H1 (cell line): Measurements from ENCODE around the gene RGS9. TPM values are rescaled to one million over a fixed set of nuclear protein-coding genes. Genes with fewer than 3 reads are reported as not detected.

Experiments
- polyA plus RNA-seq, 7 experiments: library from polyadenylated mRNA; depleted of rRNA in 3 of 7; stranded (reverse) in 5 of 7; unstranded in 2 of 7; fragments of >200 nt in 5 of 7; fragments of 200-250 nt in 2 of 7; gene quantifications; 1 replicate in 5 of 7; 2 replicates in 1 of 7; 4 replicates in 1 of 7; pipeline versions ENCODE4 v1.2.1 to v1.2.3, GENCODE V29; 2011 to 2013; ENCODE audit warnings: missing spikeins in 2 of 7, mixed read lengths in 2 of 7
- total RNA-seq: library from RNA; stranded (reverse); fragmentation: NEBNext Ultra II Directional; extraction: Animal tissue kit (Norgen Biotek cat#: 25700); gene quantifications from 2 replicates; pipeline ENCODE4 v1.2.1, GENCODE V29; 2021
- TF ChIP-seq, protein P1 (sequence below): fragments of 300-600 bp; sonication (generic); IDR thresholded peaks from 2 replicates; pipeline ENCODE4 v1.7.1; 2012; ENCODE audit warnings: low read length, moderate library complexity, mild to moderate bottlenecking, inconsistent platforms; ENCODE audit not compliant: insufficient replicate concordance

RGS9 gene
- total and polyA plus RNA-seq, 2 of the 8 experiments (the other 6 are each of a cell fraction or from before 2014, with no cell fraction given) = 8.9 to 20.5 TPM

DNA sequence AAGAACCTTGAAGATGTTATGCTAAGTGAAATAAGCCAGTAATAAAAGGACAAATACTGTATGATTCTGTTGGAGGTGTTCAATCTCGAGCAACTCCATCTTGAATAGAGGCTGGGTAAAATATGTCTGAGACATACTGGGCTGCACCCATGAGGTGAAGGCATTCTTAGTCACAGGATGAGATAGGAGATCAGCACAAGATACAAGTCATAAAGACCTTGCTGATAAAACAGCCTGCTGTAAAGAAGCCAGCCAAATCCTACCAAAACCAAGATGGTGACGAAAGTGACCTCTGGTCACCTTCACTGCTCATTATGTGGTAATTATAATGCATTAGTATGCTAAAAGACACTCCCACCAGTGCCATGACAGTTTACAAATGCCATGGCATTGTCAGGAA, 98.1 kb downstream of the RGS9 start (continued):
- TF ChIP-seq, protein P1, sequence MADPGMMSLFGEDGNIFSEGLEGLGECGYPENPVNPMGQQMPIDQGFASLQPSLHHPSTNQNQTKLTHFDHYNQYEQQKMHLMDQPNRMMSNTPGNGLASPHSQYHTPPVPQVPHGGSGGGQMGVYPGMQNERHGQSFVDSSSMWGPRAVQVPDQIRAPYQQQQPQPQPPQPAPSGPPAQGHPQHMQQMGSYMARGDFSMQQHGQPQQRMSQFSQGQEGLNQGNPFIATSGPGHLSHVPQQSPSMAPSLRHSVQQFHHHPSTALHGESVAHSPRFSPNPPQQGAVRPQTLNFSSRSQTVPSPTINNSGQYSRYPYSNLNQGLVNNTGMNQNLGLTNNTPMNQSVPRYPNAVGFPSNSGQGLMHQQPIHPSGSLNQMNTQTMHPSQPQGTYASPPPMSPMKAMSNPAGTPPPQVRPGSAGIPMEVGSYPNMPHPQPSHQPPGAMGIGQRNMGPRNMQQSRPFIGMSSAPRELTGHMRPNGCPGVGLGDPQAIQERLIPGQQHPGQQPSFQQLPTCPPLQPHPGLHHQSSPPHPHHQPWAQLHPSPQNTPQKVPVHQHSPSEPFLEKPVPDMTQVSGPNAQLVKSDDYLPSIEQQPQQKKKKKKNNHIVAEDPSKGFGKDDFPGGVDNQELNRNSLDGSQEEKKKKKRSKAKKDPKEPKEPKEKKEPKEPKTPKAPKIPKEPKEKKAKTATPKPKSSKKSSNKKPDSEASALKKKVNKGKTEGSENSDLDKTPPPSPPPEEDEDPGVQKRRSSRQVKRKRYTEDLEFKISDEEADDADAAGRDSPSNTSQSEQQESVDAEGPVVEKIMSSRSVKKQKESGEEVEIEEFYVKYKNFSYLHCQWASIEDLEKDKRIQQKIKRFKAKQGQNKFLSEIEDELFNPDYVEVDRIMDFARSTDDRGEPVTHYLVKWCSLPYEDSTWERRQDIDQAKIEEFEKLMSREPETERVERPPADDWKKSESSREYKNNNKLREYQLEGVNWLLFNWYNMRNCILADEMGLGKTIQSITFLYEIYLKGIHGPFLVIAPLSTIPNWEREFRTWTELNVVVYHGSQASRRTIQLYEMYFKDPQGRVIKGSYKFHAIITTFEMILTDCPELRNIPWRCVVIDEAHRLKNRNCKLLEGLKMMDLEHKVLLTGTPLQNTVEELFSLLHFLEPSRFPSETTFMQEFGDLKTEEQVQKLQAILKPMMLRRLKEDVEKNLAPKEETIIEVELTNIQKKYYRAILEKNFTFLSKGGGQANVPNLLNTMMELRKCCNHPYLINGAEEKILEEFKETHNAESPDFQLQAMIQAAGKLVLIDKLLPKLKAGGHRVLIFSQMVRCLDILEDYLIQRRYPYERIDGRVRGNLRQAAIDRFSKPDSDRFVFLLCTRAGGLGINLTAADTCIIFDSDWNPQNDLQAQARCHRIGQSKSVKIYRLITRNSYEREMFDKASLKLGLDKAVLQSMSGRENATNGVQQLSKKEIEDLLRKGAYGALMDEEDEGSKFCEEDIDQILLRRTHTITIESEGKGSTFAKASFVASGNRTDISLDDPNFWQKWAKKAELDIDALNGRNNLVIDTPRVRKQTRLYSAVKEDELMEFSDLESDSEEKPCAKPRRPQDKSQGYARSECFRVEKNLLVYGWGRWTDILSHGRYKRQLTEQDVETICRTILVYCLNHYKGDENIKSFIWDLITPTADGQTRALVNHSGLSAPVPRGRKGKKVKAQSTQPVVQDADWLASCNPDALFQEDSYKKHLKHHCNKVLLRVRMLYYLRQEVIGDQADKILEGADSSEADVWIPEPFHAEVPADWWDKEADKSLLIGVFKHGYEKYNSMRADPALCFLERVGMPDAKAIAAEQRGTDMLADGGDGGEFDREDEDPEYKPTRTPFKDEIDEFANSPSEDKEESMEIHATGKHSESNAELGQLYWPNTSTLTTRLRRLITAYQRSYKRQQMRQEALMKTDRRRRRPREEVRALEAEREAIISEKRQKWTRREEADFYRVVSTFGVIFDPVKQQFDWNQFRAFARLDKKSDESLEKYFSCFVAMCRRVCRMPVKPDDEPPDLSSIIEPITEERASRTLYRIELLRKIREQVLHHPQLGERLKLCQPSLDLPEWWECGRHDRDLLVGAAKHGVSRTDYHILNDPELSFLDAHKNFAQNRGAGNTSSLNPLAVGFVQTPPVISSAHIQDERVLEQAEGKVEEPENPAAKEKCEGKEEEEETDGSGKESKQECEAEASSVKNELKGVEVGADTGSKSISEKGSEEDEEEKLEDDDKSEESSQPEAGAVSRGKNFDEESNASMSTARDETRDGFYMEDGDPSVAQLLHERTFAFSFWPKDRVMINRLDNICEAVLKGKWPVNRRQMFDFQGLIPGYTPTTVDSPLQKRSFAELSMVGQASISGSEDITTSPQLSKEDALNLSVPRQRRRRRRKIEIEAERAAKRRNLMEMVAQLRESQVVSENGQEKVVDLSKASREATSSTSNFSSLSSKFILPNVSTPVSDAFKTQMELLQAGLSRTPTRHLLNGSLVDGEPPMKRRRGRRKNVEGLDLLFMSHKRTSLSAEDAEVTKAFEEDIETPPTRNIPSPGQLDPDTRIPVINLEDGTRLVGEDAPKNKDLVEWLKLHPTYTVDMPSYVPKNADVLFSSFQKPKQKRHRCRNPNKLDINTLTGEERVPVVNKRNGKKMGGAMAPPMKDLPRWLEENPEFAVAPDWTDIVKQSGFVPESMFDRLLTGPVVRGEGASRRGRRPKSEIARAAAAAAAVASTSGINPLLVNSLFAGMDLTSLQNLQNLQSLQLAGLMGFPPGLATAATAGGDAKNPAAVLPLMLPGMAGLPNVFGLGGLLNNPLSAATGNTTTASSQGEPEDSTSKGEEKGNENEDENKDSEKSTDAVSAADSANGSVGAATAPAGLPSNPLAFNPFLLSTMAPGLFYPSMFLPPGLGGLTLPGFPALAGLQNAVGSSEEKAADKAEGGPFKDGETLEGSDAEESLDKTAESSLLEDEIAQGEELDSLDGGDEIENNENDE = no peak
